Loucy (cell line): ENCODE measurements around the gene COX7B.

Experiments used
- CTCF ChIP-seq: fragments of 200-600 bp; sonication (generic); conservative IDR thresholded peaks from 2 replicates; pipeline ENCODE4 v1.5.1; 2014; ENCODE audit warnings: mild to moderate bottlenecking, antibody characterized with exemption, low read length
- EZH2phosphoT487 ChIP-seq: fragments of 200-600 bp; IDR thresholded peaks from 2 replicates; pipeline ENCODE4 v1.6.1; 2018; ENCODE audit warnings: antibody characterized with exemption, mild to moderate bottlenecking, moderate library complexity, borderline replicate concordance

- TF ChIP-seq CTCF = no peak
- TF ChIP-seq EZH2phosphoT487 = no peak
Observed at GRCh38 chrX:77936299-77936698, 37.0 kb downstream of the COX7B start.
